Measurements from ENCODE around the gene AGFG1. TPM values are rescaled to one million over a fixed set of nuclear protein-coding genes. Genes with fewer than 3 reads are reported as not detected.

AGFG1 gene
- total RNA-seq, 1 experiment from 2014 or later, result 72.5 TPM

GRCh38 chr2:227524665-227525064, 52.7 kb downstream of the AGFG1 start:
- Histone ChIP-seq H4K20me1 (ENCODE audit: insufficient read depth) (peaks cover 7% of the 10 kb centered on the region; the same call in 1 of the 2 replicates), H3K4me2 (ENCODE audit: low read length) (no peak overlapping the region), H3K4me1 (ENCODE audit: control insufficient read depth in 1 of 2, insufficient read depth in 2 of 2, low read length in 2 of 2) (no peaks in the 10 kb centered on the region), H3K9me2 (ENCODE audit: insufficient read depth) (no peaks in the 10 kb centered on the region), H3K27ac (ENCODE audit: low read depth, low read length) (no peak overlapping the region), H3K36me3 (ENCODE audit: control insufficient read depth in 1 of 2, insufficient read depth in 2 of 2, low read length in 2 of 2) (peaks cover 7 to 11% of the 10 kb centered on the region in 2 experiments; a peak in 3 of 4 replicates), H3K4me3 (replicated peaks in 1 of 2; ENCODE audit: low read depth in 1 of 2, low read length in 2 of 2) (no peak overlapping the region), H3K27me3 (ENCODE audit: insufficient read depth, low read length) (no peaks in the 10 kb centered on the region), H3K9ac (ENCODE audit: low read length) (no peak overlapping the region), H3K79me2 (ENCODE audit: insufficient read depth, low read length) (peaks cover 60% of the 10 kb centered on the region), H2AFZ (ENCODE audit: low read depth, low read length, poor library complexity, severe bottlenecking) (no peak overlapping the region), H3K9me3 (ENCODE audit: control insufficient read depth in 1 of 2, insufficient read depth in 1 of 2, low read depth in 1 of 2, low read length in 2 of 2) (no peaks in the 10 kb centered on the region)
- no peak for ATAC-seq
- TF ChIP-seq MAX (IDR thresholded peaks at IDR 0.05) (no peak), ZNF274 (IDR thresholded peaks at IDR 0.05; ENCODE audit: low read depth, low read length) (no peak), CBX3 (IDR thresholded peaks at IDR 0.05; ENCODE audit: low read depth) (no peak), TCF7L2 (IDR thresholded peaks at IDR 0.05; ENCODE audit: borderline replicate concordance, extremely low read depth, insufficient read depth, insufficient read length) (no peak), JUND (IDR thresholded peaks at IDR 0.05) (no peak), POLR2A (IDR thresholded peaks at IDR 0.05; ENCODE audit: borderline replicate concordance, extremely low read depth, insufficient read depth, insufficient read length) (no peak)
- intact Hi-C loops (cut with micrococcal nuclease), result no loop called here
- BruUV-seq (replicated peaks), result no TSS peak
- RAD21 ChIA-PET (ENCODE audit: low non-redundant PET in 1 of 2, low total read pairs in 2 of 2, uncharacterized antibody in 2 of 2, unreplicated experiment in 2 of 2), result no interaction called here
- POLR2A ChIA-PET, result no interaction called here
- no peak for DNase-seq (ENCODE audit: low read depth, low spot score)
- CTCF ChIA-PET, result no interaction called here

GRCh38 chr2:227527351-227527750, 55.4 kb downstream of the AGFG1 start:
- H2AFZ ChIP-seq (ENCODE audit: low read depth, low read length, poor library complexity, severe bottlenecking), result no peak overlapping the region
- BruUV-seq (replicated peaks), result no TSS peak
- H3K4me2 ChIP-seq (ENCODE audit: low read length), result no peak overlapping the region
- DNase-seq (ENCODE audit: low read depth, low spot score) (no peak), ATAC-seq (no peak)
- ChIA-PET POLR2A (no interaction called here), CTCF (no interaction called here), RAD21 (ENCODE audit: low non-redundant PET in 1 of 2, low total read pairs in 2 of 2, uncharacterized antibody in 2 of 2, unreplicated experiment in 2 of 2) (interaction anchor here in 1 of 2 experiments (0.6 kb wide), 1 partner anchor 17 kb away, joined by 3 read pairs; no protein-coding TSS in a partner anchor)
- intact Hi-C loops (cut with micrococcal nuclease), result no loop called here
- no peaks in the 10 kb centered on the region for H3K9me3 ChIP-seq (ENCODE audit: control insufficient read depth in 1 of 2, insufficient read depth in 1 of 2, low read depth in 1 of 2, low read length in 2 of 2)
- H3K27me3 ChIP-seq (ENCODE audit: insufficient read depth, low read length), result no peaks in the 10 kb centered on the region
- H4K20me1 ChIP-seq (ENCODE audit: insufficient read depth), result peaks cover 7% of the 10 kb centered on the region
- H3K9me2 ChIP-seq (ENCODE audit: insufficient read depth), result no peaks in the 10 kb centered on the region
- peaks cover 37% of the 10 kb centered on the region for H3K79me2 ChIP-seq (ENCODE audit: insufficient read depth, low read length)
- H3K9ac ChIP-seq (ENCODE audit: low read length), result no peak overlapping the region
- no peak overlapping the region for H3K27ac ChIP-seq (ENCODE audit: low read depth, low read length)
- peaks cover 11 to 13% of the 10 kb centered on the region in 2 experiments; a peak in 3 of 4 replicates for H3K36me3 ChIP-seq (ENCODE audit: control insufficient read depth in 1 of 2, insufficient read depth in 2 of 2, low read length in 2 of 2)
- H3K4me3 ChIP-seq (replicated peaks in 1 of 2; ENCODE audit: low read depth in 1 of 2, low read length in 2 of 2), result no peak overlapping the region
- H3K4me1 ChIP-seq (ENCODE audit: control insufficient read depth in 1 of 2, insufficient read depth in 2 of 2, low read length in 2 of 2), result no peaks in the 10 kb centered on the region
- TF ChIP-seq YY1 (IDR thresholded peaks at IDR 0.05; ENCODE audit: extremely low read depth, insufficient replicate concordance, low read depth, low read length) (no peak), REST (IDR thresholded peaks at IDR 0.05; ENCODE audit: low read depth) (no peak), ZBTB33 (IDR thresholded peaks at IDR 0.05; ENCODE audit: extremely low read depth, insufficient replicate concordance, low read length) (no peak), ZFX (IDR thresholded peaks at IDR 0.05) (no peak)

Measured in HCT116 (cell line).